LNCaP clone FGC (cell line): ENCODE results near the gene MAB21L1.

Source experiments
- DNase-seq: peaks from one replicate; pipeline ENCODE4 v3.0.0-alpha.2; 2011; ENCODE audit warnings: low read depth
- H3K4me3 ChIP-seq: 2 replicates; pipeline ENCODE4 v1.5.1; 2011; ENCODE audit warnings: mild to moderate bottlenecking, low read depth, low read length, control low read depth
- TF ChIP-seq, protein P1 (sequence below): IDR thresholded peaks from 2 replicates; pipeline ENCODE4 v1.5.1; 2012; ENCODE audit warnings: mild to moderate bottlenecking; ENCODE audit not compliant: control insufficient read depth, insufficient read depth; ENCODE audit errors: extremely low read depth

MAB21L1 gene

DNA sequence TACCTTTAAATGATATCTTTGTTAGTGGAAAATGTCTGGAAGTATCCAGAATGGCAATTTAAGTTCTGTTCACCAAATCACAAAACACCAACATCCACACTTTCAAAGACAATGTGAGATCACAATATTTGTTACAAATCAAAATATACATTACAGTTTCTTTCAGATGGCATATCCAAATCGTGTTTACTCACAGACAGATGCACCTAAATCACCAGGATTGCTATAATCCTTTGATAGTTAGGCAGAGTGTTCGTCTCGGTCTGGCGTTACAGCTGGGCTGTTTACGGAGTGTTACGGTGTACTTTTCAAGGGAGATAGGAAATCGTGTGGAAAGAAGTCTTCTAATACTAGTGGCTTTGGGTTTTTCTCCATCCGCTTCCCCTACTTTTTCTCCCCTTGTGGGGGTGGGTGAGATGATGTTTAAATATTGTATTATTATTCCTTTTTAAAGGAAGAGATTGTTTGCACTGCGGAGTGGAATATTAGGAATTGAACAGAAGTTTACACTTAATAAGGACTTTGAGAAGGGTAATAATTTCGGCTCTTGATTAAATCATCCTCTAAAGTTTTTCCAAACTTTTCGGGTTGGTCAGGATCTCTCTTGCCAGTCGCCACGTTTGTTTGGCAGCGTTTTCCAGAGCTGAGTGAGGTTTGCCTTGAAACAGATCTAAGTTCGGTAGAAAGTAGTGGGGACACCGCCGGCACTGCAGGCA, 1.8 kb downstream of the MAB21L1 start:
- TF ChIP-seq, protein P1, sequence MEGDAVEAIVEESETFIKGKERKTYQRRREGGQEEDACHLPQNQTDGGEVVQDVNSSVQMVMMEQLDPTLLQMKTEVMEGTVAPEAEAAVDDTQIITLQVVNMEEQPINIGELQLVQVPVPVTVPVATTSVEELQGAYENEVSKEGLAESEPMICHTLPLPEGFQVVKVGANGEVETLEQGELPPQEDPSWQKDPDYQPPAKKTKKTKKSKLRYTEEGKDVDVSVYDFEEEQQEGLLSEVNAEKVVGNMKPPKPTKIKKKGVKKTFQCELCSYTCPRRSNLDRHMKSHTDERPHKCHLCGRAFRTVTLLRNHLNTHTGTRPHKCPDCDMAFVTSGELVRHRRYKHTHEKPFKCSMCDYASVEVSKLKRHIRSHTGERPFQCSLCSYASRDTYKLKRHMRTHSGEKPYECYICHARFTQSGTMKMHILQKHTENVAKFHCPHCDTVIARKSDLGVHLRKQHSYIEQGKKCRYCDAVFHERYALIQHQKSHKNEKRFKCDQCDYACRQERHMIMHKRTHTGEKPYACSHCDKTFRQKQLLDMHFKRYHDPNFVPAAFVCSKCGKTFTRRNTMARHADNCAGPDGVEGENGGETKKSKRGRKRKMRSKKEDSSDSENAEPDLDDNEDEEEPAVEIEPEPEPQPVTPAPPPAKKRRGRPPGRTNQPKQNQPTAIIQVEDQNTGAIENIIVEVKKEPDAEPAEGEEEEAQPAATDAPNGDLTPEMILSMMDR: no peak
- no peak overlapping the region for H3K4me3 ChIP-seq
- no peak for DNase-seq

DNA sequence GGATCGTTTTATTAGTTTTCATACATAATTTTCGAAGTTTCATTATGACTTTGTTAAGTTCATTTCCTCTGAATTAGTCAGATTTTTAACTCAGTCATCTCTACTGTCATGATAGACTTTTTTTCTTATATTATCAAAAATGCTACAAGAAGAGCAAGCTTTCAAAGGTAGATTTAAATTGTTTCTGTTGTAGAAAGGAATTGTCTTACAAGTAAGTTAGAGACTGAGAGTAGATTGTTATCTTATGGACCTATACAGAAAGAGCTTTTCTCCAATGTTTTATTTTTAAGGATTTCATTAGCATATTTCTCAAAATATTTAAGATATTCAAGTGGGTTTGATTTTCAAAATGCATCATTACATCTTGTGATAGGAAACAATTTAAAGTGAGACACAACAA, 2.7 kb downstream of the MAB21L1 start:
- H3K4me3 ChIP-seq: no peak overlapping the region
- no peak for DNase-seq
- TF ChIP-seq, protein P1: no peak

DNA sequence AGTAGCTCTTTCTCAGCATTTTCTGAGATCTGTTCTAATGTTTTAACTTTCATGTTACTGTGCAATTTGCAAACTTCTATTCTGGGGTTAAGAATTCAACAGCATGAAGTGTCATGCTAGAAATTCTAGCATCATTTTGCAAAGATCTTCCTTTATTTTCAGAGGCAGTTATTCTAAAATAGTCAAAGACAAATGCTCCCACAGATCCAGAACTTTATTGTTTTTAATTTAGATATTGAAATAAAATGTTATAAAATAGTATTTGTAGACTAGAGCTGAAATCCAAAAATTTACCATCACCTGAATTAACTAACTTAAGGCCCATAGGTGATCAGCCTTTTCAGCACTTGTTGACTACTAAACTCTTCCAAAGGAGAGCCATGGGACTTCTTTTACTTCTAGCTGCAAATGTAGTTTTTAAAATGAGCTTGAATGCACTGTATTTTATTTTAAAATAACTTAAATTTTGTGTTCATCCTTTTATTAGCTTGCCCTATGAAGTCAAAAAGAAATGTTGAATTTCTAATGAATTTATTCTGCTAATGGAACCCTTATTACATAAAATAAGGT, 3.2 kb downstream of the MAB21L1 start:
- TF ChIP-seq, protein P1: no peak
- DNase-seq: no peak
- no peak overlapping the region for H3K4me3 ChIP-seq

DNA sequence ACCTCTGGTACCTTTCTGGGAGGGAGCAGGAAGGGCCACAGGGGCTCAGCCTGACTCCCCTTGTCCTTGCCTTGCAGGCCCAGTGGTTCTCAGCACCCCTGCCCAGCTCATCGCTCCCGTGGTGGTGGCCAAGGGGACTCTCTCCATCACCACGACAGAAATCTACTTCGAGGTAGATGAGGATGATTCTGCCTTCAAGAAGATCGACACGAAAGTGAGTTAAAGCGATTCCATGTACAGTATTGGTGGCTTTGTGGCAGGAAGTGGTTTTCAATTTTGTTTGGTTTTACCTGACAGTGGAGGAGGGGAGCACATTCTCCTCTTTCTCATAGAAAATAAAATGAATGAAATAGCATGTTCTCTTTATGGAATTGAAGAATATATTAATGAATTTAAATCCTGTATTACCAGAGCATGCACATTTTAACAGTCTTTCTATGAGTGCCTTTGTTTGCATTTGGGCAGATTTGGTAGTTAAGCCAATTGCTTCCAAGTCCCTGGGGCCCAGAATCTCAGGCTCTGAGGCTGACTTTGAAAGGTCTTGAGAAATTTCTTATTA, 4.1 kb downstream of the MAB21L1 start:
- H3K4me3 ChIP-seq: no peak overlapping the region
- TF ChIP-seq, protein P1: no peak
- no peak for DNase-seq

DNA sequence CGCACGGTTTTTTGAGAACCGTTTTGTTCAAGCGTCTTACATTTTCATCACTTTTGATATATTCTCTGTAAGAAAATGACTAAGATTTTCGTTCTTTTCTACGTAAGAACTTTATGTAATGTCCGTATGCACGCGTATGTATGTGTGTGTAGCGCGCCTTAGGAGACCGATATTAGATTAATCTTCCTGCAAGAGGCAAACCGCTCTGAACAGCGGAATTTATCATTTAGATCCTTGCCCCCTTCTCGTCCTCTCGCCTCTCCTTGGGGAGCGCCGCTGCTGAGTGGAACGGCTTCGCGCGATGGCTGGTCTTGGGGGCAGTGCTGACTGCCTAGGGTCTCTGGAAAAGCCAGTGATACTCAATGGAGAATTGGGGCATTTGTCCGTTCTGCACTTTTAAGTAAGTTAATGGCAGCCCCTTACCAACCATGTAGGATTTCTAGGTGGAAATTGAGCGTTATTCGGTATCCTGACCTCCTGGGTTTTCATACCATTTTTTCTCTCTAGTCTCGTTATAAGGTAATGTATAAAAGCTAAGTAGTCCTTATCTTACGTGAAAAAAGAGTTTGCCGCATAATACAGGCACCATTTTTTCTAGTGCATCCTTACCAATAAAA, 4.7 kb downstream of the MAB21L1 start:
- DNase-seq: no peak
- TF ChIP-seq, protein P1: no peak
- no peak overlapping the region for H3K4me3 ChIP-seq

DNA sequence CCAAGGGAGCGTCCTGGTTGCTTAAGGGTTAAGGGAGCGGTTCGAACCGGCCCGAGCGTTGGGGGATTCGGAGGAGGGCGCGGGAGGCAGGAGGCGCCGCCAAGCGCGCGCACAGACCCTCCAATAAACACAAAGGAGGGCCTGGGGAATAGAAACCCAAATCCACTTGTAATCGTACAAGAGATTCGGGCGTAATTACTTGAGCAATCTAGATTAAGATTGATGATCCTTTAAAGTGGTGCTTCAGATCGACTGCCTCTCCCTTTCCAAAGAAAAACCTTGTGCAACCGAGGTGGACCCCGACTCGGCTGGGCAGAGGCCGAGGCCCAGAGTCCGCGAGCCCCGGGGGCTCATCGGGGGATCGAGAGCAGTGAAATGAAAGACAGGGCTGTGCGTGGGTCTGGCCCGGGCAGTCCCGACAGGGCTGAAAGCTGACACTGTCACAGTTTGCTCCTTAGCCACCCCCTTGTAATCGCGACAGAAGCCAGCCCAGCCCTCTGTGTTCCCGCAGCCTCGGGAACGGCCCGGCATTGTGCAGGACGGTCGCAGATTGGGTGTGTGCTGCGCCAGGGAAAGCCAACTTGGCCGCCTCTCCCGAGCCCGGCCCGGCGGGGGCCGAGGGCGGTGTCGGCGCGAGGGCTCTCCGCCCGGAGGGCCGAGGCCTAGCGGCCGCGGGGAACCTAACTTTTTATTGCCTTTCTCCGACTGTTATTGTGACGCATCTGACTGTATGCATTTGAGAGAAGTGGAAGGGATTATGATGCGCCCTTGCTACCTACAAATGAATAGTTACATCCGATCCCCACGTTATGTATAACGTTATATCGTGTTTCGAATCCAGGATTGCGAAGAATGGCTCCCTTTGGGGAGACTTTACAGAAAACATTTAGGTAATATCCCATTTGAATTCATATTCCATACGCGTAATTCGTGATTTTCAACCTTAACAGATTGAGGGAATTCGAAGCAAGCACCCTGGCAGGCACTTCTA, 5.5 kb downstream of the MAB21L1 start:
- TF ChIP-seq, protein P1: no peak
- H3K4me3 ChIP-seq: no peak overlapping the region
- DNase-seq: no peak
